ENCODE data around the gene GLIPR2. TPM values are rescaled to one million over a fixed set of nuclear protein-coding genes. Genes with fewer than 3 reads are reported as not detected.

GLIPR2 gene
- total and polyA plus RNA-seq, 2 of the 4 experiments (the other 2 are of a cell fraction): 35.8 to 43.3 TPM

- Histone ChIP-seq H3K23ac (ENCODE audit: low read depth, low read length) (no peak overlapping the region), H3K18ac (ENCODE audit: low read depth, low read length) (no peak overlapping the region), H3K36me3 (ENCODE audit: control insufficient read depth, insufficient read depth, low read length) (peaks cover 17% of the 10 kb centered on the region), H2BK120ac (ENCODE audit: low read depth, low read length) (no peak overlapping the region), H2AK9ac (replicated peaks; ENCODE audit: low read depth, low read length, poor library complexity) (no peak overlapping the region), H3K4me1 (ENCODE audit: control insufficient read depth, insufficient read depth, low read length) (no peaks in the 10 kb centered on the region), H4K5ac (ENCODE audit: low read depth, low read length) (no peak overlapping the region), H3K9me1 (ENCODE audit: insufficient read depth, low read length) (no peaks in the 10 kb centered on the region; the same call in 1 of the 2 replicates), H2BK15ac (ENCODE audit: low read depth, low read length) (no peak overlapping the region), H3K9ac (ENCODE audit: low read depth, low read length) (no peak overlapping the region), H3K14ac (replicated peaks; ENCODE audit: low read depth, low read length) (no peak overlapping the region), H3K27me3 (ENCODE audit: control insufficient read depth, insufficient read depth, low read length) (no peaks in the 10 kb centered on the region), H4K91ac (ENCODE audit: insufficient read depth, low read depth, low read length) (no peak overlapping the region), H3K4ac (ENCODE audit: low read depth, low read length) (no peak overlapping the region), H3K9me3 (ENCODE audit: control insufficient read depth, insufficient read depth, low read length) (no peaks in the 10 kb centered on the region), H2AFZ (replicated peaks; ENCODE audit: low read length, poor library complexity) (peak overlapping the region; percentile 63), H4K20me1 (ENCODE audit: insufficient read depth, low read length) (no peaks in the 10 kb centered on the region), H2BK5ac (ENCODE audit: low read depth, low read length, poor library complexity, severe bottlenecking) (no peak overlapping the region), H3K27ac (ENCODE audit: insufficient read depth, low read length) (no peak overlapping the region), H2AK5ac (ENCODE audit: low read depth, low read length) (no peak overlapping the region), H3K4me2 (ENCODE audit: low read depth, low read length) (no peak overlapping the region), H4K8ac (ENCODE audit: low read depth in 2 of 2, low read length in 2 of 2) (no peak overlapping the region), H3K79me1 (ENCODE audit: low read depth in 1 of 2, low read length in 2 of 2) (no peaks in the 10 kb centered on the region), H2BK20ac (ENCODE audit: low read depth, low read length) (no peak overlapping the region), H3K56ac (ENCODE audit: extremely low read depth, insufficient read depth, low read length) (no peak overlapping the region), H3K4me3 (ENCODE audit: insufficient read depth, low read depth, low read length) (no peak overlapping the region)
- DNase-seq (no peak), ATAC-seq (ENCODE audit: low read depth) (no peak)
- ChIA-PET CTCF (no interaction called here), POLR2A (ENCODE audit: unreplicated experiment) (no interaction called here)
- no TSS peak for BruUV-seq (replicated peaks)
- intact Hi-C loops (cut with micrococcal nuclease) (no loop called here), in situ Hi-C loops (cut with MboI; ENCODE audit: low sequenced_read_pairs) (no loop called here), dilution Hi-C loops (cut with HindIII; ENCODE audit: low sequenced_read_pairs, unreplicated experiment) (no loop called here)
- WGBS, 2 experiments (ENCODE audit: extremely low coverage in 2 of 2, insufficient read length in 1 of 2): no CpG with 5 or more reads among the region's 8 CpGs
- TF ChIP-seq BHLHE40 (IDR thresholded peaks at IDR 0.05; ENCODE audit: low read depth, low read length): no peak
- TF ChIP-seq CEBPB (IDR thresholded peaks at IDR 0.05; ENCODE audit: low read depth, low read length): no peak
- no peak for TF ChIP-seq CTCF (conservative IDR thresholded peaks at IDR 0.05; ENCODE audit: low read depth, low read length)
- TF ChIP-seq FOS (IDR thresholded peaks at IDR 0.05; ENCODE audit: low read depth, low read length): no peak
Observed at GRCh38 chr9:36128349-36128748, 8.2 kb upstream of the GLIPR2 start.
